Activated CD4-positive, alpha-beta T cell treated with anti-CD3 and anti-CD28 coated beads, Interleukin-2, Interleukin-4, amounts not matched to agents 100 ng/mL and 50 ng/mL, durations not matched to agents 16 hours and 8 hours (primary cell): ENCODE data around the gene DNAJC16.
"Not testable (repeated sequence)": the region's sequence is repeated elsewhere in the genome, so short reads cannot be mapped to it uniquely, and the experiment has no call there.

Experiments used
- DNase-seq: peaks from one replicate; pipeline ENCODE4 v3.0.0-alpha.2; 2020; ENCODE audit warnings: low spot score

Gene DNAJC16

GRCh38 chr1:15583016-15583706, 56.5 kb downstream of the DNAJC16 start:
- no peak for DNase-seq

- DNase-seq = peak; percentile 55
Observed at GRCh38 chr1:15584489-15585363, 58.1 kb downstream of the DNAJC16 start, which contains the start of gene AGMAT. TSS of gene AGMAT (minus strand) at chr1:15585051. CDS start at chr1:15584967, 84 bp downstream.

- no peak for DNase-seq
Observed at GRCh38 chr1:15592285-15592684, 65.6 kb downstream of the DNAJC16 start.

- DNase-seq = no peak
Observed at GRCh38 chr1:15595809-15596617, 69.4 kb downstream of the DNAJC16 start.

GRCh38 chr1:15598436-15598835, 71.8 kb downstream of the DNAJC16 start:
- DNase-seq = no peak

- peak; percentile 90 for DNase-seq
Observed at GRCh38 chr1:15603050-15603965, 76.7 kb downstream of the DNAJC16 start.

- not testable (repeated sequence) for DNase-seq
Observed at GRCh38 chr1:15603966-15604282, 77.3 kb downstream of the DNAJC16 start.

GRCh38 chr1:15604400-15604799, 77.8 kb downstream of the DNAJC16 start:
- DNase-seq = not testable (repeated sequence)

GRCh38 chr1:15605398-15606383, 79.0 kb downstream of the DNAJC16 start:
- DNase-seq = no peak

GRCh38 chr1:15609631-15610030, 83.0 kb downstream of the DNAJC16 start:
- DNase-seq = no peak

- no peak for DNase-seq
Observed at GRCh38 chr1:15610167-15610566, 83.5 kb downstream of the DNAJC16 start.

- peak; percentile 1 for DNase-seq
Observed at GRCh38 chr1:15616373-15617172, 89.9 kb downstream of the DNAJC16 start.

GRCh38 chr1:15617173-15618076, 90.8 kb downstream of the DNAJC16 start, which contains the start of gene DDI2:
TSS of gene DDI2 (plus strand) at chr1:15617458. CDS start at chr1:15617671, 213 bp downstream.
- DNase-seq = peak; percentile 94

GRCh38 chr1:15618077-15618654, 91.5 kb downstream of the DNAJC16 start:
- peak; percentile 24 for DNase-seq

GRCh38 chr1:15618655-15619525, 92.2 kb downstream of the DNAJC16 start:
- DNase-seq = no peak

- DNase-seq = peak; percentile 16
Observed at GRCh38 chr1:15620155-15620545, 93.5 kb downstream of the DNAJC16 start.
